GM20000 (cell line): ENCODE results near the gene ACTA1.

Source experiments
- DNase-seq: peaks from one replicate; pipeline ENCODE4 v3.0.0; 2012; ENCODE audit warnings: low spot score
- CTCF ChIP-seq: IDR thresholded peaks from 2 replicates; pipeline ENCODE4 v1.5.1; 2012; ENCODE audit warnings: mild to moderate bottlenecking, control low read depth; ENCODE audit errors: extremely low read depth, missing control alignments

Gene ACTA1

GRCh38 chr1:229470406-229471043 lies 36.6 kb upstream of the ACTA1 start:
- no peak for TF ChIP-seq CTCF
- DNase-seq, result no peak

- no peak for DNase-seq
- TF ChIP-seq CTCF, result no peak
These were observed 33.0 kb upstream of the ACTA1 start for GRCh38 chr1:229466887-229467286.

- DNase-seq, result no peak
- TF ChIP-seq CTCF, result no peak
These were observed 30.8 kb upstream of the ACTA1 start for GRCh38 chr1:229464672-229465071.

GRCh38 chr1:229461032-229461668 lies 27.3 kb upstream of the ACTA1 start:
- no peak for DNase-seq
- no peak for TF ChIP-seq CTCF

GRCh38 chr1:229459815-229460214 lies 25.9 kb upstream of the ACTA1 start:
- no peak for TF ChIP-seq CTCF

DNA sequence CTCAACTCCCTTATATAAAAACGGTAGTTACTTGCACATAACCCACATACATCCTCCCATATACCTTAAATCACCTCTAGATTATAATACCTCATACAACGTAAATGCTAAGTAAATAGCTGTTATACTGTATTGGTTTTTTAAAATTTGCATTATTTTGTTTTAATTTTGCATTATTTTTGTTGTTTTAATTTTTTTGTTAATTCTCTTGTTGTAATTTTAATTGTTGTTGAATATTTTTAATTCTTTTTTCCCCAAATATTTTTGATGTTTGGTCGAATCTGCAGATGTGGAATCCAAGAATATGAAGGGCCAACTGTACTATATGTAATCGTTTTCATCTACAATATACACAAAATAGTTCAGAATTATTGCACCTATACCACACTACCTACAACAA lies 23.5 kb upstream of the ACTA1 start:
- TF ChIP-seq CTCF, result no peak

More at GRCh38 chr1:229459815-229460214, 25.9 kb upstream of the ACTA1 start:
- DNase-seq, result no peak

GRCh38 chr1:229456016-229456415 lies 22.1 kb upstream of the ACTA1 start:
- no peak for DNase-seq
- no peak for TF ChIP-seq CTCF

More for the DNA sequence above, 23.5 kb upstream of the ACTA1 start:
- no peak for DNase-seq
